HS-27A (cell line): ENCODE data around the gene OPCML.

Experiments used
- DNase-seq: peaks from one replicate; pipeline ENCODE4 v3.0.0-alpha.2; 2012; ENCODE audit warnings: low read depth, missing footprints

OPCML gene

GRCh38 chr11:132982772-132983640, 549.3 kb downstream of the OPCML start:
- DNase-seq: no peak

- no peak for DNase-seq
Measured at GRCh38 chr11:132981131-132981956, 551.0 kb downstream of the OPCML start.

- DNase-seq: no peak
Measured at GRCh38 chr11:132980670-132981069, 551.6 kb downstream of the OPCML start.

GRCh38 chr11:132977746-132978145, 554.6 kb downstream of the OPCML start:
- no peak for DNase-seq

- no peak for DNase-seq
Measured at GRCh38 chr11:132977241-132977640, 555.1 kb downstream of the OPCML start.

- DNase-seq: no peak
Measured at GRCh38 chr11:132976115-132976514, 556.2 kb downstream of the OPCML start.

GRCh38 chr11:132973686-132974085, 558.6 kb downstream of the OPCML start:
- no peak for DNase-seq

GRCh38 chr11:132972565-132972964, 559.7 kb downstream of the OPCML start:
- DNase-seq: no peak

- DNase-seq: no peak
Measured at GRCh38 chr11:132971351-132971750, 561.0 kb downstream of the OPCML start.

- DNase-seq: no peak
Measured at GRCh38 chr11:132969892-132970291, 562.4 kb downstream of the OPCML start.

- no peak for DNase-seq
Measured at GRCh38 chr11:132962041-132962440, 570.3 kb downstream of the OPCML start.

- DNase-seq: no peak
Measured at GRCh38 chr11:132961453-132961852, 570.8 kb downstream of the OPCML start.

- DNase-seq: no peak
Measured at GRCh38 chr11:132960273-132961078, 571.8 kb downstream of the OPCML start.

GRCh38 chr11:132959693-132960092, 572.6 kb downstream of the OPCML start:
- DNase-seq: no peak

GRCh38 chr11:132957881-132958280, 574.4 kb downstream of the OPCML start:
- no peak for DNase-seq

- no peak for DNase-seq
Measured at GRCh38 chr11:132948252-132948651, 584.0 kb downstream of the OPCML start.

- DNase-seq: no peak
Measured at GRCh38 chr11:132944569-132944944, 587.7 kb downstream of the OPCML start.

- no peak for DNase-seq
Measured at GRCh38 chr11:132943706-132944568, 588.4 kb downstream of the OPCML start.

GRCh38 chr11:132943357-132943705, 589.0 kb downstream of the OPCML start:
- no peak for DNase-seq

- DNase-seq: no peak
Measured at GRCh38 chr11:132942611-132943356, 589.5 kb downstream of the OPCML start.

- DNase-seq: no peak
Measured at GRCh38 chr11:132941761-132942160, 590.5 kb downstream of the OPCML start.
